ENCODE results near the gene ASTL. TPM values are rescaled to one million over a fixed set of nuclear protein-coding genes. Genes with fewer than 3 reads are reported as not detected.
A peak's percentile ranks its signal among the peaks of the same experiment; 100 is the strongest.

The ASTL gene
- total RNA-seq, 1 experiment from 2014 or later, result 0.18 TPM

GRCh38 chr2:96097951-96098823 is 40.1 kb downstream of the ASTL start:
- H3K9me3 ChIP-seq (ENCODE audit: control insufficient read depth, insufficient read depth, low read depth, low read length), result no peaks in the 10 kb centered on the region
- no peaks in the 10 kb centered on the region for H3K36me3 ChIP-seq (ENCODE audit: control insufficient read depth, insufficient read depth, low read length)
- H3K27me3 ChIP-seq (ENCODE audit: control insufficient read depth, insufficient read depth, low read length), result no peaks in the 10 kb centered on the region
- ATAC-seq, result peak; percentile 26; the same call in 1 of the 2 replicates
- H3K27ac ChIP-seq (ENCODE audit: low read length), result no peak overlapping the region
- intact Hi-C loops (cut with micrococcal nuclease; ENCODE audit: unreplicated experiment), result no loop called here
- no peak overlapping the region for H3K4me3 ChIP-seq (ENCODE audit: low read depth in 2 of 2, low read length in 2 of 2)
- no TSS peak for BruUV-seq (replicated peaks)
- no peak for DNase-seq (ENCODE audit: low read depth, low spot score)
- H3K4me1 ChIP-seq (ENCODE audit: control insufficient read depth, insufficient read depth, low read length), result no peaks in the 10 kb centered on the region; the same call in 1 of the 2 replicates
- CTCF ChIA-PET, result interaction anchor here (1.5 kb wide), 1 partner anchor 76 kb away, joined by 4 read pairs; no protein-coding TSS in a partner anchor
- POLR2A ChIA-PET, result no interaction called here
- TF ChIP-seq SIN3A (IDR thresholded peaks at IDR 0.05; ENCODE audit: borderline replicate concordance, insufficient read depth, low read depth, low read length) (no peak), TCF7L2 (IDR thresholded peaks at IDR 0.05; ENCODE audit: low read depth, low read length) (no peak), POLR2AphosphoS5 (IDR thresholded peaks at IDR 0.05; ENCODE audit: low read depth, low read length) (no peak), CTCF (IDR thresholded peaks at IDR 0.05) (no peak), REST (IDR thresholded peaks at IDR 0.05; ENCODE audit: insufficient read depth in 1 of 2, low read depth in 2 of 2, low read length in 1 of 2) (no peak)
- in situ Hi-C loops (cut with HindIII; ENCODE audit: low pct_unique_long_range_greater_than_20kb, low sequenced_read_pairs), result no loop called here

DNA sequence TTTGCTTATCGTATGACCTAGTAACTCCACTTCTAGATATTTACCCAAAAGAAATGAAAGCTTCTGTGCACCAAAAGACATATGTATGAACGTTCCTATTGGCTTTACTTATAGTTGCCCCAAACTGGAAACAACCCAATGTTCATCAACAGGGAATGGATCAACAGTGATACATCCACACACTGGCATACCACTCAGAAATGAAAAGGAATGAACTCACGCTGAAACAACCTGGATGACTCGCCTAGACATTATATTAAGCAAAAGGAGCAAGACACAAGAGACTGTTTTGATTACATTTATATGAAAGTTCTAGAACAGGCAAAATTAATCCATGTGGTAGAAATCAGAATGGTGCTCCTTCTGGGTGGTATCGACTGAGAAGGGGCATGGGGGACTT is 40.9 kb downstream of the ASTL start:
- POLR2A ChIA-PET, result no interaction called here

More for the DNA sequence above, 40.9 kb downstream of the ASTL start:
- intact Hi-C loops (cut with micrococcal nuclease; ENCODE audit: unreplicated experiment) (no loop called here), in situ Hi-C loops (cut with HindIII; ENCODE audit: low pct_unique_long_range_greater_than_20kb, low sequenced_read_pairs) (no loop called here)
- Histone ChIP-seq H3K9me3 (ENCODE audit: control insufficient read depth, insufficient read depth, low read depth, low read length) (no peaks in the 10 kb centered on the region), H3K27me3 (ENCODE audit: control insufficient read depth, insufficient read depth, low read length) (no peaks in the 10 kb centered on the region), H3K4me1 (ENCODE audit: control insufficient read depth, insufficient read depth, low read length) (no peaks in the 10 kb centered on the region; the same call in 1 of the 2 replicates), H3K4me3 (ENCODE audit: low read depth in 2 of 2, low read length in 2 of 2) (no peak overlapping the region), H3K36me3 (ENCODE audit: control insufficient read depth, insufficient read depth, low read length) (no peaks in the 10 kb centered on the region), H3K27ac (ENCODE audit: low read length) (no peak overlapping the region)
- DNase-seq (ENCODE audit: low read depth, low spot score) (no peak), ATAC-seq (no peak)
- no TSS peak for BruUV-seq (replicated peaks)
- CTCF ChIA-PET, result no interaction called here
- TF ChIP-seq REST (IDR thresholded peaks at IDR 0.05; ENCODE audit: insufficient read depth in 1 of 2, low read depth in 2 of 2, low read length in 1 of 2) (no peak), TCF7L2 (IDR thresholded peaks at IDR 0.05; ENCODE audit: low read depth, low read length) (no peak), SIN3A (IDR thresholded peaks at IDR 0.05; ENCODE audit: borderline replicate concordance, insufficient read depth, low read depth, low read length) (no peak), CTCF (IDR thresholded peaks at IDR 0.05) (no peak), POLR2AphosphoS5 (IDR thresholded peaks at IDR 0.05; ENCODE audit: low read depth, low read length) (no peak)

Measured in Panc1 (cell line).